ENCODE data around the gene TMEM94. TPM values are rescaled to one million over a fixed set of nuclear protein-coding genes. Genes with fewer than 3 reads are reported as not detected.
A peak's percentile ranks its signal among the peaks of the same experiment; 100 is the strongest.

The TMEM94 gene
- total and polyA plus RNA-seq, 2 of the 8 experiments (the other 6 are each of a cell fraction or from before 2014, with no cell fraction given) = 54.8 to 69.9 TPM

GRCh38 chr17:75516255-75516618 is 59.8 kb downstream of the TMEM94 start, which contains the start of gene TSEN54 (continued):
- TF ChIP-seq, protein P1, sequence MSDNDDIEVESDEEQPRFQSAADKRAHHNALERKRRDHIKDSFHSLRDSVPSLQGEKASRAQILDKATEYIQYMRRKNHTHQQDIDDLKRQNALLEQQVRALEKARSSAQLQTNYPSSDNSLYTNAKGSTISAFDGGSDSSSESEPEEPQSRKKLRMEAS (IDR thresholded peaks at IDR 0.05) = peak; percentile 63; the same call in 1 of the 2 replicates
- TF ChIP-seq KDM5A (IDR thresholded peaks at IDR 0.05; ENCODE audit: low read length) = no peak
- TF ChIP-seq SAP30 (IDR thresholded peaks at IDR 0.05; ENCODE audit: insufficient read depth, insufficient replicate concordance, low read length) = no peak
- TF ChIP-seq CBX8 (IDR thresholded peaks at IDR 0.05; ENCODE audit: borderline replicate concordance, low read depth, low read length) = no peak
- TF ChIP-seq HDAC2 (IDR thresholded peaks at IDR 0.05; ENCODE audit: borderline replicate concordance in 1 of 2, low read depth in 2 of 2, low read length in 2 of 2) = peak in 1 of 2 experiments; percentile 23; a peak in 1 of 4 replicates
- TF ChIP-seq CHD2 (IDR thresholded peaks at IDR 0.05; ENCODE audit: low read length) = no peak
- peak; percentile 94 for TF ChIP-seq EGR1 (IDR thresholded peaks at IDR 0.05; ENCODE audit: borderline replicate concordance, low read depth, low read length)
- 0 out of 4 replicates have a peak, but pooled peaks of 1 of the 2 experiments have one; percentile 13 for TF ChIP-seq SIN3A (conservative IDR thresholded peaks at IDR 0.05 in 1 of 2, IDR thresholded peaks at IDR 0.05 in 1 of 2; ENCODE audit: low read depth in 1 of 2, low read length in 2 of 2)
- TF ChIP-seq RAD21 (IDR thresholded peaks at IDR 0.05 in 1 of 2, conservative IDR thresholded peaks at IDR 0.05 in 1 of 2; ENCODE audit: low read depth in 2 of 2, low read length in 2 of 2) = no peak
- TF ChIP-seq GABPA (IDR thresholded peaks at IDR 0.05; ENCODE audit: borderline replicate concordance, insufficient read depth, low read length) = no peak
- no peak for TF ChIP-seq SRF (IDR thresholded peaks at IDR 0.05; ENCODE audit: low read depth, low read length)
- TF ChIP-seq BCL11A (IDR thresholded peaks at IDR 0.05; ENCODE audit: low read depth in 2 of 2, low read length in 2 of 2) = no peak
- no peak for TF ChIP-seq SP2 (IDR thresholded peaks at IDR 0.05; ENCODE audit: low read length)
- TF ChIP-seq TBP (IDR thresholded peaks at IDR 0.05; ENCODE audit: low read depth, low read length) = no peak
- TF ChIP-seq JUND (IDR thresholded peaks at IDR 0.05; ENCODE audit: low read length) = no peak
- no peak for TF ChIP-seq USF2 (IDR thresholded peaks at IDR 0.05; ENCODE audit: low read length)
- TF ChIP-seq EP300 (IDR thresholded peaks at IDR 0.05; ENCODE audit: borderline replicate concordance in 1 of 2, low read depth in 2 of 2, low read length in 2 of 2) = 0 out of 3 replicates have a peak, but pooled peaks of 1 of the 2 experiments have one; percentile 13
- TF ChIP-seq RNF2 (IDR thresholded peaks at IDR 0.05; ENCODE audit: borderline replicate concordance, low read depth, low read length, missing control alignments, poor library complexity, severe bottlenecking) = no peak

Data from H1 (cell line).